GM19238 (cell line): ENCODE measurements around the gene DDX54.

Source experiments
- DNase-seq: peaks from one replicate; pipeline ENCODE4 v3.0.0; 2011; ENCODE audit warnings: low spot score; ENCODE audit not compliant: insufficient read length

Gene DDX54

GRCh38 chr12:113195598-113195997 lies 10.3 kb upstream of the DDX54 start:
- no peak for DNase-seq

- no peak for DNase-seq
Measured at GRCh38 chr12:113194971-113195391, 9.7 kb upstream of the DDX54 start.

- no peak for DNase-seq
Measured at GRCh38 chr12:113191227-113191626, 5.9 kb upstream of the DDX54 start.

- no peak for DNase-seq
Measured at GRCh38 chr12:113190761-113191160, 5.5 kb upstream of the DDX54 start.

GRCh38 chr12:113189361-113189760 lies 4.1 kb upstream of the DDX54 start:
- no peak for DNase-seq

- DNase-seq: no peak
Measured at GRCh38 chr12:113186666-113187325, 1.5 kb upstream of the DDX54 start.

GRCh38 chr12:113186033-113186365 lies 721 bp upstream of the DDX54 start:
- DNase-seq: no peak

- peak; percentile 88 for DNase-seq
Measured at GRCh38 chr12:113184900-113185179, 438 bp downstream of the DDX54 start.

- DNase-seq: no peak
Measured at GRCh38 chr12:113184098-113184899, 979 bp downstream of the DDX54 start.

GRCh38 chr12:113183030-113183589 lies 2.2 kb downstream of the DDX54 start:
- DNase-seq: no peak

GRCh38 chr12:113181975-113182374 lies 3.3 kb downstream of the DDX54 start:
- no peak for DNase-seq

GRCh38 chr12:113180333-113180732 lies 4.9 kb downstream of the DDX54 start:
- DNase-seq: no peak

- DNase-seq: no peak
Measured at GRCh38 chr12:113179023-113179422, 6.3 kb downstream of the DDX54 start.

- peak; percentile 85 for DNase-seq
Measured at GRCh38 chr12:113174461-113175384, 10.6 kb downstream of the DDX54 start.

- peak; percentile 50 for DNase-seq
Measured at GRCh38 chr12:113173081-113173698, 12.1 kb downstream of the DDX54 start.

GRCh38 chr12:113172185-113172584 lies 13.1 kb downstream of the DDX54 start:
- no peak for DNase-seq

- no peak for DNase-seq
Measured at GRCh38 chr12:113171543-113171942, 13.7 kb downstream of the DDX54 start.

GRCh38 chr12:113170926-113171325 lies 14.4 kb downstream of the DDX54 start:
- DNase-seq: no peak

- no peak for DNase-seq
Measured at GRCh38 chr12:113170457-113170856, 14.8 kb downstream of the DDX54 start.

- DNase-seq: no peak
Measured at GRCh38 chr12:113169697-113170096, 15.6 kb downstream of the DDX54 start.

- DNase-seq: no peak
Measured at GRCh38 chr12:113167868-113168267, 17.4 kb downstream of the DDX54 start.
